Subcutaneous adipose tissue (tissue), 4 donors: ENCODE data around the gene DNAH2. TPM values are rescaled to one million over a fixed set of nuclear protein-coding genes. Genes with fewer than 3 reads are reported as not detected.

Source experiments
- total RNA-seq, 4 donors: library from RNA; depleted of rRNA; stranded (reverse); fragments of >200 nt; gene quantifications; one replicate each; pipeline ENCODE4 v1.1.0, GENCODE V29; 2016
- TF ChIP-seq, protein P1 (sequence below): fragments of 450-650 bp; IDR thresholded peaks from one replicate; pipeline ENCODE4 v1.5.1; 2016; ENCODE audit warnings: low read depth, mild to moderate bottlenecking, control low read depth, antibody characterized with exemption, moderate library complexity

Gene DNAH2
- total RNA-seq, 4 donors from 2014 or later: under 0.01 to 0.22 (median 0.18) TPM

DNA sequence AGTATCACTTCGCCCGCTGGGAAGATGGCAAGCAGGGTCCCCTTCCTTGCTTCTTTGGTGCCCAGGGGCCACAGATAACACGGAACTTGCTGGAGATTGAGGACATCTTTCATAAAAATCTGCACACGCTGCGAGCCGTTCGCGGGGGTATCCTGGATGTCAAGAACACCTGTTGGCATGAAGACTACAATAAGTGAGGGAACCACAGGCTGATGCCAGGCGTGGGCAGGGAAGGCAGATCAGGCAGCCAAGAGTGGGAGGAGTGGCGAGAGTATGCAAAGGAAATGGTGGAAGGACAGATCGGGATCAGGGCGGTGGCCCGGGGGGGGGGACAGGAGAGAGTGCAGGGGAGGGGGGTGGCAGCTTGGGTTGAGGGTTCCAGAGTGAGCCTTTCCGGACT, 22.2 kb downstream of the DNAH2 start:
- TF ChIP-seq, protein P1, sequence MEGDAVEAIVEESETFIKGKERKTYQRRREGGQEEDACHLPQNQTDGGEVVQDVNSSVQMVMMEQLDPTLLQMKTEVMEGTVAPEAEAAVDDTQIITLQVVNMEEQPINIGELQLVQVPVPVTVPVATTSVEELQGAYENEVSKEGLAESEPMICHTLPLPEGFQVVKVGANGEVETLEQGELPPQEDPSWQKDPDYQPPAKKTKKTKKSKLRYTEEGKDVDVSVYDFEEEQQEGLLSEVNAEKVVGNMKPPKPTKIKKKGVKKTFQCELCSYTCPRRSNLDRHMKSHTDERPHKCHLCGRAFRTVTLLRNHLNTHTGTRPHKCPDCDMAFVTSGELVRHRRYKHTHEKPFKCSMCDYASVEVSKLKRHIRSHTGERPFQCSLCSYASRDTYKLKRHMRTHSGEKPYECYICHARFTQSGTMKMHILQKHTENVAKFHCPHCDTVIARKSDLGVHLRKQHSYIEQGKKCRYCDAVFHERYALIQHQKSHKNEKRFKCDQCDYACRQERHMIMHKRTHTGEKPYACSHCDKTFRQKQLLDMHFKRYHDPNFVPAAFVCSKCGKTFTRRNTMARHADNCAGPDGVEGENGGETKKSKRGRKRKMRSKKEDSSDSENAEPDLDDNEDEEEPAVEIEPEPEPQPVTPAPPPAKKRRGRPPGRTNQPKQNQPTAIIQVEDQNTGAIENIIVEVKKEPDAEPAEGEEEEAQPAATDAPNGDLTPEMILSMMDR: no peak

DNA sequence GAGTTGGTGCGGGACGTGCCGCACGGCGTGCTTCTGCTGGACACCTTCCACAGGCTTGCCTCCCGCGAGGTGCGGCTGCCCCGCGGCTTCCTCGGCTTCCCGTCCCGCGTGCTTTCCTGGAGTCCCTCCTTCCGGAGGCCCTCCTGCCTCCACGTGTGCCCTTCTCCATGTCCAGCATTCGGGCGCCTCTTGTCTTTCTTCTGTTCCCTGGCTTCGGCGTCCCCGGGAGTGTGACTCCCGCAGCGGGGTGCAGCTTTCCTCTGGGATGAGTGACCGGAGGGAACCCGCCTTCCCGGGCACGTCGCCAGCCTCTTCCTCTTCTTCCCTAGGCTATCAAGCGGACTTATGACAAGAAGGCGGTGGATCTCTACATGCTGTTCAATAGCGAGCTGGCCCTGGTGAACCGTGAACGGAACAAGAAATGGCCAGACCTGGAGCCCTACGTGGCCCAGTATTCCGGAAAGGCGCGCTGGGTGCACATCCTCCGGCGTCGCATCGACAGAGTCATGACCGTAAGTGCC, 23.0 kb downstream of the DNAH2 start:
- TF ChIP-seq, protein P1: no peak

DNA sequence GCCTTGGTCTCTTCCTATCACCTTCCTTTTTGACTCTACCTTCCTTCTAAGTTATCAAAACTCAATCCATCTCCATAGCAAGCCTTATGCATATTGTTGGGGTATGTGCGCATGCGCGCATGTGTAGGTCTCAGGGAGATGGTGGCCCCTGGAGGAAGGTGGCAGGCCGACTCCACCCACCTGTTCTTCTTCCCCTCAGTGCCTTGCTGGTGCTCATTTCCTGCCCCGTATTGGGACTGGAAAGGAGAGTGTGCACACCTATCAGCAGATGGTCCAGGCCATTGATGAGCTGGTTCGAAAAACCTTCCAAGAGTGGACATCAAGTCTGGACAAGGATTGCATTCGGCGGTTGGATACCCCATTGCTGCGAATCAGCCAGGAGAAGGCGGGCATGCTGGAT, 25.2 kb downstream of the DNAH2 start:
- TF ChIP-seq, protein P1: no peak

DNA sequence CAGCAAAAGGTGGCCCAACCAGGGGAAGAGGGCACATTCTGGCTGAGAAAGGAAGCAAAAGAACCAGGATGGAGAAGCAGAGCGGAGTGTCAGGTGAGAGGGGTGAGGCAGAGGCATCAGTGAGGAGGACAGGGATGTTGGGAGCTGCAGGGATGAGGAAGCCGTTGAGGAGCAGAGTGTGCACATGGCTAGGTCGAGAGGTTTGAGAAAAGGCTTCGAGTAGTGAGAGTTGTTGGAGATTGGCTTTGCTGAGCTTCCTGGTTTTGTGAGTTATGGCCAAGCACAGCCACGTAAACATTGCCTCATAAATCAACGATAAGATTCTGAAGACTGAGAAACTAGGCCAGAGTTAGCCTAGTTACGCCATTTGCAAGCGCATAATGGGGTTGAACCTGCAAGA, 26.9 kb downstream of the DNAH2 start:
- TF ChIP-seq, protein P1: no peak

DNA sequence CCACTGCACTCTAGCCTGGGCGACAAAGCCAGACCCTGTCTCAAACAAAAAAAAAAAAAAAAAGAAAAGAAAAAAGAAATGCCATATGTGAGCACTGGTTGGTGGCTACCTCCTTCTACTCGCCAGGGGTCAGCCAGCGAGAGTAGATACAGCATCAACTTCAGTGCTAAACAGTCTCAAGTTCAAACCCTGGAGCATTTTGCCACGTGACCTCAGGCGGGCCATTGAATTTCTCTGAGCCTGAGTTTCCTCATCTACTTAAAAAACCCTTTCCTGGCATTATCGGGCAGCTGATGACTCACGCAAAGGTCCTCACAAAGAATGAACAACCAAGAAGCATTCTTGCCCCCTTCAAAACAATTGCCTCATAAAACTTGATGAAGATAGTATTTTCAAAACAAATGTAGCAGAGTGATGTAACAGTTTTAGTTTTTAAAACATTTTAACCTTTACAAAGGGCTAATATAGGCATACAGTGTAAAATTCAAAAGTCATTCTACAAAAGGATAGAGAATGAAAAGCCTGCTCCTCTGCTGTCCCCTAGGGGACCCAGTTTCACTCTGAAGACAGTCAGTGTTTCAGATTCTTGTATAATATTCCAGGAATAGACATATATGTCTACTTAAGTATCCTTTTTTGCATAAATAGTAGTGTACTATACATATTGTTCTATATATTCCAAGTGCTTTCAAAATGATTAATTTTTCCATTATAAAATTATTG, 28.4 kb downstream of the DNAH2 start:
- TF ChIP-seq, protein P1: no peak

DNA sequence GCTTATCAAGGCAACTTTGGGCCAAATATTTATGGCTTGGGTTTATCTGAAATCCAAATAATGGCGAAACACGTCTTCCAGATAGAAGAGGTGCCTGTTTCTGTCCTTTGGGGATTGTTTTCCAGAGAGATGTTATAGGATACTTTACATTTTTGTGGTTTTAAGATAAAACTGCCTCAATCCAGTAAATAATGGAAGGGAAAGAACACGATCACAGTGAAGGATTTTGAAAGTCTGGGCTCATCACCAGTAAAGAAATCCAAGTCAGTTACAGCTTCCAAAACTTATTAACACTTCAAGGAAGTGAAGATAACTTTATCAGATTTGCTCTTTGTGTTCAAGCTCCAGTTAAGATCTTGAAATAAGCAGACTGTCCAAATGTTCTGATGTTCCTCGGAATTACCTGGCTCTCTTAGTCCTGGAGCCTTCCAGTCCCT, 30.1 kb downstream of the DNAH2 start:
- TF ChIP-seq, protein P1: no peak

DNA sequence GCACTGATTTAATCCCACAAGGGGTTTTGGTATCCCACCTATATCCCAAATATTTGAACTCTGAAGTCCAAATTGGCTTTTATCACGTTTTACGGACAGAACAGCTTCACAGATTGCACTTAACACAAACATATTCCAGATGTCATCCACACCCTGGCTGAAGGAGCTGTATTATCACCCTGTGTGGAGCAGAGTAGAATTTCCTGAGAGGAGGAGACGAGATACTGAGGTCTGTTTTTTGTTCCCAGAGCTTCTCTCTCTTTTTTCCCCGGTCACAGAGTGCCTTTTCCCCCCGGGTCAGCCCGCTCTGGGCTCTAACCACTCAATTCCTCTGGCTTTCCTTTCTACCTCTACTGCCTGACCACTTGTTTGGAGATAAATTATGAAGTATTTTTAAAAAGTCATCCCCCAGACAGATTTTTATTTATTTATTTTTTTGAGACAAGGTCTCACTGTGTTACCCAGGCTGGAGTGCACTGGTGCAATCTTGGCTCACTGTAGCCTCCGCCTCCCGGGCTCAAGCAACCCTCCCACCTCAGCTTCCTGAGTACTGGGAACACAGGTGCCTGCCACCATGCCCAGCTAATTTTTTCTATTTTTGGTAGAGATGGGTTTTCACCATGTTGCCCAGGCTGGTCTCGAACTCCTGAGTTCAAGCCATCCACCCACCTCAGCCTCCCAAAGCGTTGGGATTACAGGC, 30.7 kb downstream of the DNAH2 start:
- TF ChIP-seq, protein P1: no peak
